GM19240 (cell line): ENCODE measurements around the gene NFATC2.
A peak's percentile ranks its signal among the peaks of the same experiment; 100 is the strongest.
"Not testable (repeated sequence)": the region's sequence is repeated elsewhere in the genome, so short reads cannot be mapped to it uniquely, and the experiment has no call there.

ENCODE experiments used
- DNase-seq: peaks from one replicate; pipeline ENCODE4 v3.0.0; 2011; ENCODE audit warnings: low spot score; ENCODE audit not compliant: insufficient read length

NFATC2 gene

DNA sequence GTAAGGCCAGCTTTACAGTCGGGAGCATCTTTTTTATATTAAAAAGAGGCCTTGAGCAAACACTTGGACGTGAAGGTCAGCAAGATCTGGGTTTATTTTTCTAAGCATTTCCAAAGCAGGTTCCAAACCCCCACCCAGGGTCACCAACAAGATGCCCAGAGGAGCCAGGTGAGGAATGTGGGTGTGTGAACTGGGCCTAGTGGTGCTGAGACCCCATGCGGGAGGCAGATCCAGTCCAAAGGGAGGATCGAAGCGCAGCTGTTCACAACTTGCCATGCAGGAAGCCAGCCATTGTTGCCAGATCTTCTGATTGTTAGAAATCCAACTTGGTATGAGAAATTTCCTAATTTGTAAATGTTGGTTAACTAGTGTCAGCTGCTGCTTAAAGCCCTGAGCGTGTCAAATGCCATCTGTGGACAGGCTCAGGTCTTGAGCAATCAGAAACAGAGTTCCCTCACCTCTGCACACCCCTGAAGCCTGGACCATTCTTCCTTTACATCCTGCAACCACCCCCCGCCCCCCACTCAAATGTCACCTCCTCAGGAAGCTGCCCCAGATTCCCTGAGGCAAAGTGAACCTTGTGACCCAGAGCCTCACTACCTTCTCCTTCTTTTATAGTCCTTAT lies 46.5 kb downstream of the NFATC2 start:
- no peak for DNase-seq

DNA sequence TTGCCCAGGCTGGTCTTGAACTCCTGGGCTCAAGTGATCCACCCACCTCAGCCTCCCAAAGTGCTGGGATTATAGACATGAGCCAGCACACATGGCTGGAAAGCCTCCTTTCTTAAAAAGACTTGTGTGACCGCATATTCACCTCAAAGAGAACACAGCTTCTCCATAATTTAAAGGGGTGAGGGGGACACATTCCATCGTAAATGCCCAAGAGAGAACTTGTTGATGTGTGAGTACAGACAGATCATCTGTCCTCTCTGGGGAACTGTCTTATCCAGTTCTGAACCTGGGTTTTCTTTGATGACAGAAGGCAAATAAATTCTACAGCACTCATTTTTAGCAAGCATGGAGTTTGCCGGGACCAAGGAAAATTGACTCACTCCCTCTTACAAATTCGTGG lies 47.2 kb downstream of the NFATC2 start:
- no peak for DNase-seq

DNA sequence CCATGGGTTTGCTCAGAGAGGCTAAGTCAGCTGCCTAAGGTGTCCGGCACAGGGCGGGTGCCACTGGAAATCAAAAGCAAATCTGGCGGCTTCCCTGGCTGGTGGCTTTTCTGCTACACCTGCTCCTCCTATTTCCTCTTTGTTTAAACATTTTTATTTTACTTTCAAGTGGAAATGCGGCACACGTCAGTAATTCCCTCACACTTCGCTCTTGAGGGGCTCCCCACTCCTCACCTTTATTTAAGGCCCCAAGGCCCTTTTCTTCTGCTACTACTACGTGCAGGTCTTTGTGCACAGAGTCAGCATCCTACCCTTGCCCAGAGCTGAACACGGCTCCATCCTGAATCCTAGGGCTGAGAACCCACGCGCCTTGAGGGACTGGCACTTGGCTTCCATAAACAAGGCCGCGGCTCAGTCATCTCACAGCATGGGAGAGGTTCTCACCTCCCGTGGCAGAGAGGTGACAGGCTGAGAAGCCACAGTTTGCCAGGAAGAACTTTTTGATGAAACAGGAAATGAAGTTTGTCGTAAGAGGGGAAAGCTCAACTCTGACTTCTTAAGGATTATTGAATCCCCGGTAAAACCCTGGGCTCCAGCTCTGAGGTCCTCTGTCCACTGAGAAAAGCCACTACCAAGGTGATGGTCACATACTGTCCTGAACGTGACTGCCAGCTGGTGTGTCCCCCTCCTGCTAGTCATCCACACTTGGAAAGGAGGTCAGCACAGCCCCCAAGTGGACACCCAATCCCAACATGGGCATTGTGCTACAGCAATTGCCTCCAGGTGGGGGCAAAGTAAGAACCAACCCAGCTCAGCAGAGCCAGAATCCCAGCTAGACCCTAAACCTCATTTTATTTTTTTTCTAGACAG lies 48.0 kb downstream of the NFATC2 start:
- DNase-seq, result no peak

DNA sequence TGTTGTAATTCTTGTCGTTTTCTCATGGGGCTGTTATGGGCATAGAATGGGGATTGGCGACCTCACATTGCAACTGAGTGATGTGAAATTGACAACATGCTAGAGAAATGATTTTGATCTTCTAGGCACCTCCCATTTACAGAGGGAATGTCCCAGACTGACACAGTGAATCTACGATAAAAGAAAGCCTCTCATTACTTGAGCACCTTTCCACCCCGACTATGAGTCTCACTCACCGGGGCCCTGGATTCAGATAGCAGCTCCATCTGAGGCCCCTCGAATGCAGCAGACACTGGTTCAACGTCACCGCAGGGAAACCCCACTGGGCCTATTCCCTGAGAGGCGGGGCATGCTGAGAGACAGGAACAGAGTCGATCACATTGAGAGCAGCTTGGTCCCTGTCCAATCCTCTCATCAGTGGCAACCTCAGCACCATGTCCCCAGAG lies 49.1 kb downstream of the NFATC2 start:
- DNase-seq, result no peak

DNA sequence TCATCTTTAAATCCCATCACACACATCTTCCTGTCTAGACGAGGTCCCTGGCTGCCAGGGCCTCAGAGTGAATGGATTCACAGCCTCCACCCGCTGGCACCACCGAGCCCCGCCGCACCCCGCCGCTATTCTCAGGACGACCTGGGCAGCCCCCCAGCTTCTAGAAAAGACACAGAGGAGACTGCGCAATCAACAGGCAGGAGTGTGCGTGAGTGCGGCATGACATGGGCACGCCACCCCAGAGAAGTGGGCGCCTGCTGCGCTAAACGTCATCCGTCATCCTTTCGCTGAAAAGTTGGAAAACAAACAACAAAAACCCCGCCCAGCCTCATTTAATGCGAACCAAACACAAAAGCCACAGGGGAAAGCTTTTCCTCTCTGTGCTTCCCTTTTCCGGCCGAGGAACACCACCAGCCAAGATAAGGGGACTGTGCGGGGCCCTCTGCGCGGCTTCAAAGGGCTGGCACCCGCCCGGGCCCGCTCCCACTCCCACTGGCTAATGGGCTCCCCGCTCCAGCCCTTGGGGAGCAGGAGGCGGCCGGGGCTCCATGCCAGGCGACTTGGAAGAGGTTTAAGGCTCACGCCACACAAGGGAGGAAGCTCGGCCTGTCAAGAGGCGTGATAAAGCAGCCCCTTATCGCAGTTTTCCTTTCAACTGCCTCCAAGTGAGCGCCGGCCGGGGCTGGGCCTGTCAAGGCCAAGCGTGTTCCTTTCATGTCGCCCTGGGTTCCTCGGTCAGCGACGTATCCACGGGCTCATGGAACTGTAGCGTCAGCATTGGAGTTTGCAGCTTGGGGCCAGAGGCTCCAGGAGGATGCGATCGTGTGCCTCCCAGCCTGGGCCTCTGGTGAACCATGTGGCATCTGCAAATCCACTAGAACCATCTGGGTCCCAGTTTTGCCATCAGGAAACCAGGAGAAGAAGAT lies 50.1 kb downstream of the NFATC2 start:
- DNase-seq, result no peak

DNA sequence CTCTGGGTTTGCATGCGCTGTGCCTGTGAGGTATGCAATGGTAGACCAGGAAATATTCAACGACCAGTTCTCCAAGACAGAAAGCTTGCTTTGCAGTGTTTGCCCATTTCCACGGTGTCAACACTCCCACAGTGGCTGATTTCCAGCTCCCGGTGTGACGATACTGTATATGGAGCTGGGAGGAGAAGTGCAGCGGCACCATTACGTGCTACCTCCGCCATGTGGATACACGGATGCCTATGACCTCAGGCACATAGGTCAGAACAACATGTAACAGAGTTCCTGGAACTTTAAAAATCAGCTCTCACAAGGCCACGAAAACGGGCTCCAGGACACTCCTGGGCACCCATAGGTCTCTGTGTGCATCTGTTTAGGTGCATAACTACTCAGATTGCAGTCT lies 51.1 kb downstream of the NFATC2 start:
- DNase-seq, result no peak

DNA sequence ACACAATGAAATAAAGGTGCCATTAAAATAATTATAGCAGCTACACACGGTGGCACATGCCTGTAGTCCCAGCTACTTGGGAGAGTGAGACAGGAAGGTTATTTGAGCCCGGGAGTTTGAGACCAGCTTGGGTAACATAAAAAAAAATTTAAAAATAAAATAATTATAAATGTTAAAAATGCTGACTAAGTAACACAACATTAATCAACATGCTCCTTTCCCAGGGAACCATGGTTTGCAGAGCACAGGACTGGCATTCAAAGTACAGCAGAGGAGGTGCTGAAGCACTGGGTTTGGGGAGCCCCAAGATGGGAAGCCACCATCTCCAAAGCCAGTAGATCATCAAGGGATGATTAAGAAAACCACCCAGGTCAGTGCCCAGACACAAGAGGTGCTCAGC lies 51.9 kb downstream of the NFATC2 start:
- DNase-seq, result no peak

DNA sequence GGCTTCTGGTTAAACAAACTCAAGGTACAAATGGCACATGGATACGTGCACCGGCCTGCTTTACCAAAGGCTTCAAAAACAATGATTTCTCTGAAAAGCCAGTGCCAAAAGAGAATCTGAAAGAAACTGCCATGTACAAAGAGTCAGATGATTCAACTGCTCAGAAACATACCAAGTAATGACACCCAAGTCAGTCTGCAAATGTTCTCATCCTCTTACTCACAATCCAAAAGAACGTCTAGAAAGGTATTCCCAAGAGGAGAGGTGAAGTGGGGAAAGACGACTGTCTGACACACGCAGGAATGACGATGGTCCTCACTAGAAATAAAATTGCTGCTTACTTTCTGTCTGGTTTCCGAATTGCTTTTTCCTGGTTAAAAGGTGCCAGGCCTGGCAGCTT lies 52.9 kb downstream of the NFATC2 start:
- DNase-seq, result no peak

DNA sequence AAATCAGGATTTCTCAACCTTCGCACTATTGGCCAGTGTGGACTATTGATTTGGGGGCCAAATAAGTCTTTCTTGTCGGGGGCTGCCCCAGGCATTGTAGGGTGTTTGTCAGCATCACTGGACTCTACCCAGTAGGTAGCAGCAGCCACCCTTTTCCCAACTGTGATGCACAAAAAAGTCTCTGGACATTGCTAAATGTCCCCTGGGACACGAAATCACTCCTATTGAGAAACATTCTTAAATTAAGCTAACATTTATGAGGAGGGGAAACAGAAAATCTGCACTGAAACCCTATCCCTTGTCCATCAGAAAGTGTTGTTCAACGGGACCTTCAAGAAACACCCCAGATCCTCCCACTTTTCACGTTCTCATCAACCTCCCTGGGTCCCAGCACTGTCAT lies 54.2 kb downstream of the NFATC2 start:
- DNase-seq, result no peak

DNA sequence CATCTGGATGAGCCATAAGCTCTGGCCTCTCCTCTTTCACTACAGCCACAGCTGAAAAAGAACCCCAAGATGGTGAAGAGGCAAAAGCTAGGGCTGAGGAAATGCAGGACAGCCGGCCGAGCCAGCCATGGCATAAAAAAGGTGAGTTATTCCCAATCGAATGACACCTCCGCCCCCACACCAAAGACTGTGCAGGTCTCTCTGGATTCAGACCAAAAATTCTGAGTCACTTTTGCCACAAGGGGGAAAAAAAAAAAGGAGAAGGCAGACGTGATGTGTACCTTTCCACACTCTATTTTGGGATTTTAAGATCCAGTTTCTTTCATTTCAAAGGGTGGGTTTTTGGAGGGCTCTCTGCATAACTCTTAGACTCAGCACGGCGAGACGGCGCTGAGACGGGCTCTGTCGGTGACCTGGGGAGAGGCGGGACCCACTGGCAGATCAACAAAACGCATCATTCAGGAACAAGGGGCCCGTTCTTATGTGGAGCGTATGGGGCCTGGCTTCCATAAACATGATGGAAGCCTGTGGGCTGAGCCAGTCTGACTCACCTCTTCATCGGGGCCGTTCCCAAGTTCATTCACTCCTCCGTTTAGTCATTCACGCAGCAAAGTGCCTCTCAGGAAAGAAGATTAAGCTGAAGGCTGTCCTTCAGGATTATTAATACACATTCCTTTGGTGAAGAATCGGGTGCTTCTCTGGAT lies 54.8 kb downstream of the NFATC2 start:
- DNase-seq, result no peak

DNA sequence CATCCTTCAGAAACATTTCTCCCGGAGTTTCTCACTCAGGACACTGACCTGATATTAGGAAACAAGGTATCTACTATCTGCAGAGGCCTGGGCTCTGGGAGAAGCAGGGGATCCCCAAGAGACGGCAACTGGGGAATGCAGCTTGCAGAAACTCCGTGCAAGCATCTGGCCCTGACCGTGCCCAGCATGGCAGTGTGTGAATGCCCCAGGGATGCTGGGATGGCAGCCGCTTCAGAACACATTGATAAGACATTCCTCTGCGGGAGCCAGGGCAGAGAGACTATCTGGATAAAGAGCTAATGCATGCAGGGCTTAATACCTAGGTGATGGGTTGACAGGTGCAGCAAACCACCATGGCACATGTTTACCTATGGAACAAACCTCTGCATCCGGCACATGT lies 55.4 kb downstream of the NFATC2 start:
- no peak for DNase-seq

DNA sequence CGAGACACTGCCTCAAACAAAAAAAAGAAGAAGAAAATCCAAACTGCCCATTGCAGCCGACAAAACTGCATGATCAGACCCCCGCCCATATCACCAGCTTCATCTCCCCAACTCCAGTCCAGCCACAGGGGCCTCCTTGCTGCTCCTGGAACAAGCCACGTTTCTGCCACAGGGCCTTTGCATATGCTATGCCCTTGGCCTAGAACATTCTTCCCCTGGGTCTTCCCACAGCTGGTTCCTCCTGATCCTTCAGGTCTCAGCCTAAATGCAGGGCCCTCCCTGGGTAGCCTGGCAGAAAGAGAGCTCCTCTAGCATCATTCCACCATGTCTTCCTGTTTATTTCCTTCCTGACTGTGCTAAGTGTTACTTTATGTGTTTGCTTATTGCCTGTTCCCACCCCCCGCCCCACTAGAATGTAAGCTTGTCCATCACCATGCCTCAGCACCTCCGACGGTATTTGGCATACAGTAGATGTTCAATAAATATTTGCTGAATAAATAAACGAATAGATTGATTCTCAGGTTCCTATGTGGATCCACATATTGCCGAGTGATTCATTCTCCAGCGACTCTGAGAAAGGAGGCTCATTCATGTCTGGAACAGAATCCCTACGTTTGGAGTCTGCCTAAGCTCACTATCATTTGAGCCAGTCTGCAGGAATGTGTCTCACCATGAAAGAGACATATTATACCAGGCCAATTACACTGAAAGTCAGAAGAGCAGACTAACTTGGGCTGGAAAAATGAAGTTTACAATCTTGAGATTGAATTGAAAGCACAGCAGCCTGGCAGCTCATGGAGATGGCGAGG lies 56.1 kb downstream of the NFATC2 start:
- no peak for DNase-seq

DNA sequence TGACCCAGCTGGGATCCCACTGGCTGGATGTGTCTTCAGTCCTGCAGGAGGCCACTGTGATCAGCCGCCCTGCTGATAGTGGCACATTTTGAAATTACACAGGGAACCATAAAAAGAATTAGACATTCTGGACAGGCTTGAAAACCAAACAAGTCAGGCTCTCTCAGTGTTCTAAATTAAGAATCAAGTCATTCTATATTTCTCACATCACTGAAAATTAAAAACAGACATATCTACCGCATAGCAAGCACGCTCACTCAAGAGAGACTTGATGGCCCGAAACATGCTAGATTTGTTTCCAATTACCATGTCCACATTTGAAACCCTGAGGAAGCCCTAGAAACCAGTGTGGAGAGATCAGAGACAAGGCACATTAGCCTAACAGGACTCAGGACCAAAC lies 57.7 kb downstream of the NFATC2 start:
- DNase-seq, result no peak

DNA sequence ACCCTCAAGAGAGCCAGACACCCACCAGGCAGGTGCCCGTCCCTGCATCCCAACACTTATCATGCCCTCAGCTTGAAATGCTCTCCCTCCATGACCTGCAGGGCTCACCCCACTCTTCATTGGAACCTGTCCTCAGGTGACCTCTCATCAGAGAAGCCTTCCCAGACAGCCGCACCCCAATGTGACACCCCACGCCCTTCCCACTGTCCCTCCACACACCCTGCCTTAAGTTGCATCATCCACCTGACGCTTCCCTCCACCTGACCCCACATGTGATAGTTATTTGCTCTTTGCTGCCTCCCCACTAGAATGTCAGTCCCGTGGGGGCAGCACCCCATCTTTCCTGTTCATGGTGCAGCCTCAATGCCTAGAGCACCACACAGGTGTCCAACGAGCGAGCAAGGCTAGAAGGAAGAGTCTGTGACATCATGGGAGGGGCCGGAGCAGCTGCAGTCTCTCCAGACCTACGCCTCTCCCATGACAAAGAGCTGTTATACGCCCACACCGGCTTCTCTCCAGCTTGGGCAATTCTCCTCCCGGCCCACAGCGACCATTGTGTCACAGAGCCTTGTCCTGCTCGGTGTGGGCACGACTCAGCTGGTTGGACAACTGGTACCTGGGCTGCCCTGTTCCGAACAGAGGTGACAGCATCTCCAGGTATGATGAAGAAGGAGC lies 58.2 kb downstream of the NFATC2 start:
- no peak for DNase-seq

DNA sequence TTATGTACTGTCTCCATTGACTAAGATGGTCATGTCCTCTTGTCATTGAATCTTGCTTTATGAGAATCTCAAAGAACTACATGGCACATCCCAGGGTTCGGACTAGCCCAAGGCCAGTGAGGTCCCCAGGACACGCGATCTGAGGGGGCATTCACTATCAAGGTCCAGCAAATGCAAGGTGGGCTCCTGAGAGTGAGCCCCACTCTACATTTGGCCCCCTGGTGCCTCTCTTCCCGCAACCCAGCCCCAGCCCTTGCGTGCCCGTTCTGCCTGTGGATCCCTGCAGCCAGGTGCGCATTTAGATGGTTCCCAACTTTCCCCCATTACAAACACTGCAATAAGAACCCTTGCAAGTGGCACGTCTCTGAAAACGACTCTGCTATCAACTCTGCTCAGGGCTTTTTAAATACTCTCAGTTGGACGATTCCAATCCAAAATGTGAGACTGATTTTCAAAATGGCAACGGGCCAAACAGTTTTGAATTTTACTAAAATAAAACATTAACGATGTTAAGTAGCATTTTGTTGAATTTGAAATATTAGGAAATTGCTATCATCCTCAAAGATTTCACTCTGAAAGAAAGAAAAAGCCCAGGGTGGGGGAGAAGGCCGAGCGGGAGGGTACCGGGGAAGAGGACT lies 59.6 kb downstream of the NFATC2 start:
- DNase-seq, result no peak

DNA sequence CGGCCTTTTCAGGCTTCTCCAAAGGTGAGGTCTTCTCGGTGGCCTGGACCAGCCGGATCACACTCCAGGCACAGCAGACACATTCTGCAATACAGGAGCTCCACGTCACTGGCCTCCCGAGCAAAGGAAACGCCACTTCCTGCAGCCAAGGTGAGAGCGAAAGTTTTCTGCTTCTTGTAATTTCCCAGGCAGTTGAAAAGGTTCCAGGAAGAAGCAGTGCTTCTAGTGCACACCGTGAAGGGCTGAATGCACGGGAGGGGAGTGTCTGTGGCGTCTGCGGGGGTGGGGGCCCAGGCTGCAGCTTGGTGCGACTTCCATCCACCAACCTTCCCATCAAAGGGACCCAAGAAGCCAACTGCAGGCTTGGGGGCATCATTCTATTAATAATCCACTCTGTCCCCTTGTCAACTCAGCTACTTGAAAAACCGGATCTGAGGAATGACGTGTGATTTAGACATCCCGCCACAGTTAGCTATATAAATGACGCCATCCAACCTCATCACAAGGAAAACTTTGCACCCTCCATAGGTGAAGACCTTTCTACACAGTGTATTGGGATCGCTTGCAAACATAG lies 61.1 kb downstream of the NFATC2 start:
- no peak for DNase-seq

DNA sequence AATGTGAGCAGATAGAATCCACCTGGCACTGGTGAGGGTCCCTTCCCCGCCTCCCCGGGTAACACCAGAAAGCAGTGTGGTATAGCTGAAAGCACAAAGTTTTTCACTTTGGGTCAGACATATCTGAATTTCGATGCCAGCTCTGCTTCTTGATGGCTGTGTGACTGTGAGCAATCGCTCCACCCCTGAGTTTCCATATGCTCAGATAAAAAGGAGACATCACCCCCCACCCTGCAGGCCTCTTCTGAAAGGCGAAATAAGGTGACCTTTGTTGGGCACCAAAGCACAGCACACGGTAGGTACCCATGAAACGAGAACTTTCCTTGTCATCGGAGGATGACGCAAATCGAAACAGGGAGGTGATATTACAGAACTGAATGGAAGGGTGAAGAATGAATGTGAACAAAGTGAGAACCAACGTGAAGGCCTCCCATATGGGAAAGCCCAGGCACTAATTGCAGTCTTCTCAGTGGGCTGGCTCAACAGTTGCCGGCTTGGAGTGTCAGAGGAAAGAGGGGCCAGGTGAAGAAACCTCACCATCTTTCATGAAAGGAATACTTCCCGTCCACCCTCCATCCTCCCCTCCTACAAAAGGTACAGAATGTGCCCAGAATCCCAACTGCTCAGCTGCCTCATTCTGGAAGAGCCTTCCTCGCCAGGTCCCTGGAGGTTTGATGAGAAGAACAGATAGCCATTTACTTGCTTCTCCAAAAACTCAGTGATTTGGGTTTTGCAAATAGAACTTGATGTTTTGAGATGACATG lies 61.8 kb downstream of the NFATC2 start:
- DNase-seq, result peak; percentile 52

DNA sequence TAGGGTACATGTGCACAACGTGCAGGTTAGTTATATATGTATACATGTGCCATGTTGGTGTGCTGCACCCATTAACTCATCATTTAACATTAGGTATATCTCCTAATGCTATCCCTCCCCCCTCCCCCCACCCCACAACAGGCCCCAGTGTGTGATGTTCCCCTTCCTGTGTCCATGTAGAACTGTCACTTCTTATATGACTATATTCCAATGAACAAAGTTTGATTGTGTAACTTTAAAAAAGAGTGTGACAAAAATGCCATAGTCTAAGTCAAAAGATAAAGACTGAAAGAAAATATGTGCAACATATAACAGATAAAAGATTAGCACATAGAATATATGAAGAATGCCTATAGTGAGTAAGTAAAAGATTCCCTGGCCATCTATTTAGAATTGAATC lies 66.4 kb downstream of the NFATC2 start:
- not testable (repeated sequence) for DNase-seq
